ENCODE results near the gene CPS1. TPM values are rescaled to one million over a fixed set of nuclear protein-coding genes. Genes with fewer than 3 reads are reported as not detected.

The CPS1 gene
- total RNA-seq, 2 donors from 2014 or later: 12.5 to 31.2 TPM

- no peaks in the 10 kb centered on the region for H3K36me3 ChIP-seq (ENCODE audit: control insufficient read depth, insufficient read depth, low read length)
- no peak overlapping the region for H3K27ac ChIP-seq (ENCODE audit: low read depth, low read length)
- no peaks in the 10 kb centered on the region for H3K4me1 Mint-ChIP-seq
- no peak overlapping the region for H3K4me3 ChIP-seq (ENCODE audit: low read length)
- no peak for DNase-seq
- H3K9me3 ChIP-seq (ENCODE audit: control insufficient read depth, low read length): no peaks in the 10 kb centered on the region
- H3K27me3 Mint-ChIP-seq (ENCODE audit: insufficient read depth): no peaks in the 10 kb centered on the region
- H3K27ac Mint-ChIP-seq: no peak overlapping the region
- no peaks in the 10 kb centered on the region for H3K27me3 ChIP-seq (ENCODE audit: control insufficient read depth, insufficient read depth, low read length, poor library complexity, severe bottlenecking)
- no peak overlapping the region for H3K4me3 Mint-ChIP-seq
- no peaks in the 10 kb centered on the region for H3K36me3 Mint-ChIP-seq (ENCODE audit: low read depth)
- peaks cover 2% of the 10 kb centered on the region for H3K9me3 Mint-ChIP-seq
- TF ChIP-seq CTCF (conservative IDR thresholded peaks at IDR 0.05): no peak
- H3K4me1 ChIP-seq (ENCODE audit: control insufficient read depth, insufficient read depth, low read length): no peaks in the 10 kb centered on the region
- H3K9ac ChIP-seq (ENCODE audit: extremely low read depth, low read length, poor library complexity, severe bottlenecking): no peak overlapping the region
- WGBS, 2 experiments (ENCODE audit: insufficient coverage in 1 of 2, insufficient read length in 1 of 2): 93 to 100% methylated on average over 1 of the region's 1 CpG
These were observed 43.1 kb downstream of the CPS1 start for GRCh38 chr2:210599476-210599875.

GRCh38 chr2:210604666-210605065 is 48.3 kb downstream of the CPS1 start:
- no peaks in the 10 kb centered on the region for H3K36me3 ChIP-seq (ENCODE audit: control insufficient read depth, insufficient read depth, low read length)
- no peaks in the 10 kb centered on the region for H3K27me3 ChIP-seq (ENCODE audit: control insufficient read depth, insufficient read depth, low read length, poor library complexity, severe bottlenecking)
- no peaks in the 10 kb centered on the region for H3K9me3 ChIP-seq (ENCODE audit: control insufficient read depth, low read length)
- no peak for TF ChIP-seq CTCF (conservative IDR thresholded peaks at IDR 0.05)
- no peaks in the 10 kb centered on the region for H3K36me3 Mint-ChIP-seq (ENCODE audit: low read depth)
- no peak overlapping the region for H3K4me3 ChIP-seq (ENCODE audit: low read length)
- H3K27ac Mint-ChIP-seq: no peak overlapping the region
- H3K4me3 Mint-ChIP-seq: no peak overlapping the region
- no peaks in the 10 kb centered on the region for H3K4me1 ChIP-seq (ENCODE audit: control insufficient read depth, insufficient read depth, low read length)
- no peak for DNase-seq
- H3K9me3 Mint-ChIP-seq: no peaks in the 10 kb centered on the region
- no peaks in the 10 kb centered on the region for H3K4me1 Mint-ChIP-seq
- 93 to 100% methylated on average over 1 of the region's 1 CpG for WGBS, 2 experiments (ENCODE audit: insufficient coverage in 1 of 2, insufficient read length in 1 of 2)
- H3K27me3 Mint-ChIP-seq (ENCODE audit: insufficient read depth): no peaks in the 10 kb centered on the region
- no peak overlapping the region for H3K9ac ChIP-seq (ENCODE audit: extremely low read depth, low read length, poor library complexity, severe bottlenecking)
- no peak overlapping the region for H3K27ac ChIP-seq (ENCODE audit: low read depth, low read length)

GRCh38 chr2:210606001-210606400 is 49.6 kb downstream of the CPS1 start:
- no peak overlapping the region for H3K4me3 Mint-ChIP-seq
- H3K27me3 Mint-ChIP-seq (ENCODE audit: insufficient read depth): no peaks in the 10 kb centered on the region
- DNase-seq: no peak
- no peaks in the 10 kb centered on the region for H3K4me1 ChIP-seq (ENCODE audit: control insufficient read depth, insufficient read depth, low read length)
- H3K9me3 ChIP-seq (ENCODE audit: control insufficient read depth, low read length): no peaks in the 10 kb centered on the region
- WGBS, 2 experiments (ENCODE audit: insufficient coverage in 1 of 2, insufficient read length in 1 of 2): 93 to 100% methylated on average over 2 of the region's 2 CpGs
- H3K9me3 Mint-ChIP-seq: no peaks in the 10 kb centered on the region
- no peak overlapping the region for H3K27ac ChIP-seq (ENCODE audit: low read depth, low read length)
- no peaks in the 10 kb centered on the region for H3K4me1 Mint-ChIP-seq
- no peak for TF ChIP-seq CTCF (conservative IDR thresholded peaks at IDR 0.05)
- H3K27ac Mint-ChIP-seq: no peak overlapping the region
- H3K9ac ChIP-seq (ENCODE audit: extremely low read depth, low read length, poor library complexity, severe bottlenecking): no peak overlapping the region
- no peak overlapping the region for H3K4me3 ChIP-seq (ENCODE audit: low read length)
- H3K36me3 ChIP-seq (ENCODE audit: control insufficient read depth, insufficient read depth, low read length): no peaks in the 10 kb centered on the region
- H3K27me3 ChIP-seq (ENCODE audit: control insufficient read depth, insufficient read depth, low read length, poor library complexity, severe bottlenecking): no peaks in the 10 kb centered on the region
- H3K36me3 Mint-ChIP-seq (ENCODE audit: low read depth): no peaks in the 10 kb centered on the region

Measured in endodermal cell (in vitro differentiated cells).